GM23338 (cell line): ENCODE results near the gene CELF2. TPM values are rescaled to one million over a fixed set of nuclear protein-coding genes. Genes with fewer than 3 reads are reported as not detected.

ENCODE experiments used
- ATAC-seq: fragments of 200-7000 bp; cut with Tn5 transposase; 3 replicates; pipeline ENCODE4 v1.9.1; 2020
- DNase-seq: peaks from one replicate; pipeline ENCODE4 v3.0.0-alpha.2; 2015; ENCODE audit warnings: low spot score
- H2AFZ ChIP-seq: fragments of 200-600 bp; sonication (generic); 2 replicates; pipeline ENCODE4 v1.8.0; 2016; ENCODE audit warnings: antibody characterized with exemption, mild to moderate bottlenecking, moderate library complexity
- H3F3A ChIP-seq: fragments of 200-600 bp; sonication (generic); replicated peaks from 2 replicates; pipeline ENCODE4 v1.8.0; 2017; ENCODE audit warnings: antibody characterized with exemption, mixed run types, low read depth
- H3K27ac ChIP-seq: fragments of 200-600 bp; sonication (generic); 2 replicates; pipeline ENCODE4 v1.6.1; 2016; ENCODE audit warnings: low read depth
- H3K27me3 ChIP-seq: fragments of 200-600 bp; sonication (generic); 2 replicates; pipeline ENCODE4 v1.8.0; 2016; ENCODE audit warnings: mild to moderate bottlenecking, mixed run types, moderate library complexity; ENCODE audit not compliant: insufficient read depth
- H3K36me3 ChIP-seq: fragments of 200-600 bp; sonication (generic); 2 replicates; pipeline ENCODE4 v1.8.0; 2016; ENCODE audit warnings: mild to moderate bottlenecking; ENCODE audit not compliant: insufficient read depth
- H3K4me1 ChIP-seq: fragments of 200-600 bp; sonication (generic); 2 replicates; pipeline ENCODE4 v1.8.0; 2016; ENCODE audit warnings: mild to moderate bottlenecking, moderate library complexity; ENCODE audit not compliant: insufficient read depth
- H3K4me2 ChIP-seq: fragments of 200-600 bp; sonication (generic); 2 replicates; pipeline ENCODE4 v1.7.1; 2017; ENCODE audit warnings: mixed run types
- H3K4me3 ChIP-seq: fragments of 200-600 bp; sonication (generic); 2 replicates; pipeline ENCODE4 v1.6.1; 2016; ENCODE audit warnings: mixed run types
- H3K79me2 ChIP-seq: fragments of 200-600 bp; sonication (generic); replicated peaks from 2 replicates; pipeline ENCODE4 v1.8.0; 2017; ENCODE audit warnings: mild to moderate bottlenecking; ENCODE audit not compliant: insufficient read depth
- H3K9me2 ChIP-seq: fragments of 200-600 bp; sonication (generic); 2 replicates; pipeline ENCODE4 v1.8.0; 2017; ENCODE audit not compliant: insufficient read depth
- H4K20me1 ChIP-seq: fragments of 200-600 bp; sonication (generic); replicated peaks from 2 replicates; pipeline ENCODE4 v1.8.0; 2017; ENCODE audit warnings: mild to moderate bottlenecking; ENCODE audit not compliant: insufficient read depth
- H3K27ac Mint-ChIP-seq: 2 replicates; pipeline ENCODE4 v1.8.0; 2020; ENCODE audit warnings: inconsistent platforms, mild to moderate bottlenecking, moderate library complexity, mixed read lengths
- H3K27me3 Mint-ChIP-seq: 3 replicates; pipeline ENCODE4 v1.8.0; 2022; ENCODE audit warnings: low read depth, mild to moderate bottlenecking, moderate library complexity, mixed read lengths, inconsistent platforms; ENCODE audit not compliant: insufficient read depth, poor library complexity
- H3K36me3 Mint-ChIP-seq: 3 replicates; pipeline ENCODE4 v1.8.0; 2021; ENCODE audit warnings: low read depth, mild to moderate bottlenecking, inconsistent platforms, moderate library complexity, mixed read lengths
- H3K4me1 Mint-ChIP-seq: 3 replicates; pipeline ENCODE4 v1.8.0; 2020; ENCODE audit warnings: mild to moderate bottlenecking, inconsistent platforms, mixed read lengths
- H3K4me3 Mint-ChIP-seq: 3 replicates; pipeline ENCODE4 v1.8.0; 2021; ENCODE audit warnings: moderate library complexity, mild to moderate bottlenecking, inconsistent platforms, mixed read lengths
- H3K9me3 Mint-ChIP-seq: 3 replicates; pipeline ENCODE4 v1.8.0; 2020; ENCODE audit warnings: moderate library complexity, mild to moderate bottlenecking, inconsistent platforms, mixed read lengths
- CREB1 ChIP-seq: fragments of 250-450 bp; sonication (Bioruptor Pico); IDR thresholded peaks from 2 replicates; pipeline ENCODE4 v1.5.0; 2020; ENCODE audit warnings: low read depth, mild to moderate bottlenecking, moderate library complexity
- CTCF ChIP-seq, 2 experiments: fragments of 200-600 bp in 1 of 2; sonication (generic) in 1 of 2; conservative IDR thresholded peaks; 2 replicates each; pipeline versions ENCODE4 v1.5.1 to v1.6.1; 2016 to 2017; ENCODE audit warnings: antibody characterized with exemption in 2 of 2, low read depth in 2 of 2, mild to moderate bottlenecking in 2 of 2, moderate library complexity in 1 of 2
- EZH2 ChIP-seq: fragments of 200-600 bp; sonication (generic); IDR thresholded peaks from one replicate; pipeline ENCODE4 v1.8.0; 2017; ENCODE audit warnings: antibody characterized with exemption, mild to moderate bottlenecking, low read depth; ENCODE audit not compliant: unreplicated experiment
- EZH2phosphoT487 ChIP-seq: fragments of 200-600 bp; sonication (generic); IDR thresholded peaks from one replicate; pipeline ENCODE4 v1.8.1; 2018; ENCODE audit warnings: antibody characterized with exemption; ENCODE audit not compliant: unreplicated experiment
- JUNB ChIP-seq: IDR thresholded peaks from one replicate; pipeline ENCODE4 v1.6.1; 2016; ENCODE audit warnings: antibody characterized with exemption; ENCODE audit not compliant: unreplicated experiment
- NANOG ChIP-seq: IDR thresholded peaks from 2 replicates; pipeline ENCODE4 v1.6.1; 2016; ENCODE audit warnings: antibody characterized with exemption, borderline replicate concordance
- POLR2AphosphoS5 ChIP-seq: IDR thresholded peaks from 2 replicates; pipeline ENCODE4 v1.6.1; 2016; ENCODE audit warnings: antibody characterized with exemption, low read depth
- REST ChIP-seq: IDR thresholded peaks from one replicate; pipeline ENCODE4 v1.6.1; 2018; ENCODE audit warnings: antibody characterized with exemption; ENCODE audit not compliant: unreplicated experiment
- STAT1 ChIP-seq: IDR thresholded peaks from one replicate; pipeline ENCODE4 v1.6.1; 2016; ENCODE audit warnings: antibody characterized with exemption; ENCODE audit not compliant: unreplicated experiment
- ZNF114 ChIP-seq: fragments of 250-450 bp; sonication (Bioruptor Pico); IDR thresholded peaks from 2 replicates; pipeline ENCODE4 v1.5.0; 2020; ENCODE audit warnings: mild to moderate bottlenecking, moderate library complexity
- ZNF331 ChIP-seq: fragments of 250-450 bp; sonication (Bioruptor Pico); IDR thresholded peaks from 2 replicates; pipeline ENCODE4 v1.5.0; 2020; ENCODE audit warnings: low read depth, mild to moderate bottlenecking, moderate library complexity
- polyA plus RNA-seq: library from polyadenylated mRNA; unstranded; fragments of >200 nt; fragmentation: Nextera tagmentation; extraction: Ambion mirVana; gene quantifications from 2 replicates; pipeline ENCODE4 v1.2.1, GENCODE V29; 2016
- total RNA-seq: library from RNA; depleted of rRNA; stranded (reverse); fragments of >200 nt; shearing (Covaris generic); gene quantifications from 2 replicates; pipeline ENCODE4 v1.2.3, GENCODE V29; 2014
- TF ChIP-seq, protein P1 (sequence below): fragments of 250-450 bp; sonication (Bioruptor Pico); IDR thresholded peaks from 2 replicates; pipeline ENCODE4 v1.5.0; 2020; ENCODE audit warnings: mild to moderate bottlenecking, moderate library complexity
- TF ChIP-seq, protein P2 (sequence below): IDR thresholded peaks from 2 replicates; pipeline ENCODE4 v1.6.1; 2016; ENCODE audit warnings: antibody characterized with exemption

Gene CELF2
- total and polyA plus RNA-seq, 2 experiments from 2014 or later: 18.1 to 22.5 TPM

GRCh38 chr10:11295492-11295891 is 277.8 kb downstream of the CELF2 start:
- Histone ChIP-seq H3F3A (no peaks in the 10 kb centered on the region), H4K20me1 (no peaks in the 10 kb centered on the region; the same call in 1 of the 2 replicates), H3K36me3 (no peaks in the 10 kb centered on the region), H3K4me1 (no peaks in the 10 kb centered on the region), H2AFZ (no peak overlapping the region), H3K79me2 (no peaks in the 10 kb centered on the region), H3K27ac (no peak overlapping the region), H3K4me3 (no peak overlapping the region), H3K9me2 (no peaks in the 10 kb centered on the region), H3K27me3 (no peaks in the 10 kb centered on the region), H3K4me2 (no peak overlapping the region)
- ATAC-seq: no peak
- TF ChIP-seq STAT1: no peak
- TF ChIP-seq JUNB: no peak
- TF ChIP-seq CREB1 (CRISPR knock-in tag): no peak
- no peak for TF ChIP-seq EZH2phosphoT487
- no peak for TF ChIP-seq REST
- TF ChIP-seq ZNF331 (CRISPR knock-in tag): no peak
- TF ChIP-seq, protein P1, sequence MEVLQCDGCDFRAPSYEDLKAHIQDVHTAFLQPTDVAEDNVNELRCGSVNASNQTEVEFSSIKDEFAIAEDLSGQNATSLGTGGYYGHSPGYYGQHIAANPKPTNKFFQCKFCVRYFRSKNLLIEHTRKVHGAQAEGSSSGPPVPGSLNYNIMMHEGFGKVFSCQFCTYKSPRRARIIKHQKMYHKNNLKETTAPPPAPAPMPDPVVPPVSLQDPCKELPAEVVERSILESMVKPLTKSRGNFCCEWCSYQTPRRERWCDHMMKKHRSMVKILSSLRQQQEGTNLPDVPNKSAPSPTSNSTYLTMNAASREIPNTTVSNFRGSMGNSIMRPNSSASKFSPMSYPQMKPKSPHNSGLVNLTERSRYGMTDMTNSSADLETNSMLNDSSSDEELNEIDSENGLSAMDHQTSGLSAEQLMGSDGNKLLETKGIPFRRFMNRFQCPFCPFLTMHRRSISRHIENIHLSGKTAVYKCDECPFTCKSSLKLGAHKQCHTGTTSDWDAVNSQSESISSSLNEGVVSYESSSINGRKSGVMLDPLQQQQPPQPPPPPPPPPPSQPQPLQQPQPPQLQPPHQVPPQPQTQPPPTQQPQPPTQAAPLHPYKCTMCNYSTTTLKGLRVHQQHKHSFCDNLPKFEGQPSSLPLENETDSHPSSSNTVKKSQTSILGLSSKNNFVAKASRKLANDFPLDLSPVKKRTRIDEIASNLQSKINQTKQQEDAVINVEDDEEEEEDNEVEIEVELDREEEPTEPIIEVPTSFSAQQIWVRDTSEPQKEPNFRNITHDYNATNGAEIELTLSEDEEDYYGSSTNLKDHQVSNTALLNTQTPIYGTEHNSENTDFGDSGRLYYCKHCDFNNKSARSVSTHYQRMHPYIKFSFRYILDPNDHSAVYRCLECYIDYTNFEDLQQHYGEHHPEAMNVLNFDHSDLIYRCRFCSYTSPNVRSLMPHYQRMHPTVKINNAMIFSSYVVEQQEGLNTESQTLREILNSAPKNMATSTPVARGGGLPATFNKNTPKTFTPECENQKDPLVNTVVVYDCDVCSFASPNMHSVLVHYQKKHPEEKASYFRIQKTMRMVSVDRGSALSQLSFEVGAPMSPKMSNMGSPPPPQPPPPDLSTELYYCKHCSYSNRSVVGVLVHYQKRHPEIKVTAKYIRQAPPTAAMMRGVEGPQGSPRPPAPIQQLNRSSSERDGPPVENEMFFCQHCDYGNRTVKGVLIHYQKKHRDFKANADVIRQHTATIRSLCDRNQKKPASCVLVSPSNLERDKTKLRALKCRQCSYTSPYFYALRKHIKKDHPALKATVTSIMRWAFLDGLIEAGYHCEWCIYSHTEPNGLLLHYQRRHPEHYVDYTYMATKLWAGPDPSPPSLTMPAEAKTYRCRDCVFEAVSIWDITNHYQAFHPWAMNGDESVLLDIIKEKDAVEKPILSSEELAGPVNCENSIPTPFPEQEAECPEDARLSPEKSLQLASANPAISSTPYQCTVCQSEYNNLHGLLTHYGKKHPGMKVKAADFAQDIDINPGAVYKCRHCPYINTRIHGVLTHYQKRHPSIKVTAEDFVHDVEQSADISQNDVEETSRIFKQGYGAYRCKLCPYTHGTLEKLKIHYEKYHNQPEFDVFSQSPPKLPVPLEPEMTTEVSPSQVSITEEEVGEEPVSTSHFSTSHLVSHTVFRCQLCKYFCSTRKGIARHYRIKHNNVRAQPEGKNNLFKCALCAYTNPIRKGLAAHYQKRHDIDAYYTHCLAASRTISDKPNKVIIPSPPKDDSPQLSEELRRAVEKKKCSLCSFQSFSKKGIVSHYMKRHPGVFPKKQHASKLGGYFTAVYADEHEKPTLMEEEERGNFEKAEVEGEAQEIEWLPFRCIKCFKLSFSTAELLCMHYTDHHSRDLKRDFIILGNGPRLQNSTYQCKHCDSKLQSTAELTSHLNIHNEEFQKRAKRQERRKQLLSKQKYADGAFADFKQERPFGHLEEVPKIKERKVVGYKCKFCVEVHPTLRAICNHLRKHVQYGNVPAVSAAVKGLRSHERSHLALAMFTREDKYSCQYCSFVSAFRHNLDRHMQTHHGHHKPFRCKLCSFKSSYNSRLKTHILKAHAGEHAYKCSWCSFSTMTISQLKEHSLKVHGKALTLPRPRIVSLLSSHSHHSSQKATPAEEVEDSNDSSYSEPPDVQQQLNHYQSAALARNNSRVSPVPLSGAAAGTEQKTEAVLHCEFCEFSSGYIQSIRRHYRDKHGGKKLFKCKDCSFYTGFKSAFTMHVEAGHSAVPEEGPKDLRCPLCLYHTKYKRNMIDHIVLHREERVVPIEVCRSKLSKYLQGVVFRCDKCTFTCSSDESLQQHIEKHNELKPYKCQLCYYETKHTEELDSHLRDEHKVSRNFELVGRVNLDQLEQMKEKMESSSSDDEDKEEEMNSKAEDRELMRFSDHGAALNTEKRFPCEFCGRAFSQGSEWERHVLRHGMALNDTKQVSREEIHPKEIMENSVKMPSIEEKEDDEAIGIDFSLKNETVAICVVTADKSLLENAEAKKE (CRISPR knock-in tag): no peak
- TF ChIP-seq EZH2: no peak
- TF ChIP-seq ZNF114 (CRISPR knock-in tag): no peak
- TF ChIP-seq CTCF (conservative IDR thresholded peaks at IDR 0.05; ENCODE audit: low read depth in 2 of 2): no peak
- TF ChIP-seq, protein P2, sequence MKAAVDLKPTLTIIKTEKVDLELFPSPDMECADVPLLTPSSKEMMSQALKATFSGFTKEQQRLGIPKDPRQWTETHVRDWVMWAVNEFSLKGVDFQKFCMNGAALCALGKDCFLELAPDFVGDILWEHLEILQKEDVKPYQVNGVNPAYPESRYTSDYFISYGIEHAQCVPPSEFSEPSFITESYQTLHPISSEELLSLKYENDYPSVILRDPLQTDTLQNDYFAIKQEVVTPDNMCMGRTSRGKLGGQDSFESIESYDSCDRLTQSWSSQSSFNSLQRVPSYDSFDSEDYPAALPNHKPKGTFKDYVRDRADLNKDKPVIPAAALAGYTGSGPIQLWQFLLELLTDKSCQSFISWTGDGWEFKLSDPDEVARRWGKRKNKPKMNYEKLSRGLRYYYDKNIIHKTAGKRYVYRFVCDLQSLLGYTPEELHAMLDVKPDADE: no peak
- TF ChIP-seq NANOG: no peak
- no peak for TF ChIP-seq POLR2AphosphoS5
- Mint-ChIP-seq H3K4me3 (no peak overlapping the region), H3K9me3 (no peaks in the 10 kb centered on the region), H3K4me1 (peaks cover 7% of the 10 kb centered on the region; the same call in 2 of the 3 replicates), H3K27ac (no peak overlapping the region), H3K36me3 (no peaks in the 10 kb centered on the region; the same call in 2 of the 3 replicates), H3K27me3 (peaks cover 1% of the 10 kb centered on the region)
- DNase-seq: no peak
